K562 (cell line): Measurements from ENCODE around the gene GNA14. TPM values are rescaled to one million over a fixed set of nuclear protein-coding genes. Genes with fewer than 3 reads are reported as not detected.

Experiments
- ATAC-seq: fragments of 200-7000 bp; cut with Tn5 transposase; 3 replicates; pipeline ENCODE4 v1.9.1; 2020; ENCODE audit warnings: moderate library complexity
- BruUV-seq: library from RNA; stranded (reverse); fragments of 400-500 nt; replicated peaks from 2 replicates; lab custom pipeline; 2021; lab: Mats Ljungman, UMichigan
- CTCF ChIA-PET: fragments of 300-600 bp; formaldehyde crosslinking; extraction: SDS; loops from one replicate; lab custom pipeline; 2021; ENCODE audit warnings: low intra/inter-chr PET ratio; lab: Yijun Ruan, JAX
- POLR2A ChIA-PET: fragments of 300-600, 350-650 bp; sonication (Branson Sonifier 250); formaldehyde crosslinking; extraction: SDS; loops from one replicate; lab custom pipeline; 2021; ENCODE audit warnings: antibody characterized with exemption, inconsistent platforms; lab: Yijun Ruan, JAX
- DNase-seq, 4 experiments: peaks; one replicate each; pipeline versions ENCODE4 v3.0.0 to v3.0.0-alpha.2; 2011 to 2018; ENCODE audit warnings: low spot score in 3 of 4, mixed read lengths in 3 of 4; ENCODE audit errors: extremely low read depth in 1 of 4
- FAIRE-seq: peaks from 2 replicates; lab custom pipeline; 2011; peaks lifted over from hg19 to GRCh38; lab: Jason Lieb, UNC
- H2AFZ ChIP-seq: 2 replicates; pipeline ENCODE4 v1.6.0; 2011; ENCODE audit warnings: low read depth, low read length, control low read depth, inconsistent platforms
- H3K27ac ChIP-seq: fragments of 200-600 bp; 3 replicates; pipeline ENCODE4 v1.8.0; 2011; ENCODE audit warnings: low read depth, mild to moderate bottlenecking, control low read depth, inconsistent platforms, low read length, moderate library complexity, mixed read lengths; ENCODE audit errors: extremely low read depth
- H3K27me3 ChIP-seq, 2 experiments: fragments of 300-600 bp in 1 of 2; 2 replicates in 1 of 2; 3 replicates in 1 of 2; pipeline versions ENCODE4 v1.6.0 to v1.8.0; 2011; ENCODE audit warnings: inconsistent platforms in 2 of 2, low read length in 2 of 2, mild to moderate bottlenecking in 1 of 2, mixed read lengths in 1 of 2, moderate library complexity in 1 of 2; ENCODE audit not compliant: control insufficient read depth in 2 of 2, insufficient read depth in 2 of 2
- H3K36me3 ChIP-seq: fragments of 300-600 bp; 3 replicates; pipeline ENCODE4 v1.8.0; 2011; ENCODE audit warnings: mild to moderate bottlenecking, low read length, inconsistent platforms; ENCODE audit not compliant: control insufficient read depth, insufficient read depth
- H3K4me1 ChIP-seq, 2 experiments: fragments of 200-600 bp in 1 of 2; replicated peaks in 1 of 2; 2 replicates in 1 of 2; 3 replicates in 1 of 2; pipeline versions ENCODE4 v1.5.1 to v1.8.0; 2011; ENCODE audit warnings: inconsistent platforms in 2 of 2, low read length in 2 of 2, mild to moderate bottlenecking in 1 of 2, mixed read lengths in 1 of 2, moderate library complexity in 1 of 2; ENCODE audit not compliant: control insufficient read depth in 2 of 2, insufficient read depth in 2 of 2
- H3K4me2 ChIP-seq: 2 replicates; pipeline ENCODE4 v1.6.1; 2011; ENCODE audit warnings: low read length, control low read depth, inconsistent platforms, mixed read lengths; ENCODE audit not compliant: insufficient read depth
- H3K4me3 ChIP-seq: fragments of 200-600 bp; sonication (generic), shearing (Covaris generic); 2 replicates; pipeline ENCODE4 v1.5.1; 2016; ENCODE audit warnings: control low read depth, inconsistent platforms
- H3K79me2 ChIP-seq: fragments of 200-600 bp; 3 replicates; pipeline ENCODE4 v1.8.0; 2011; ENCODE audit warnings: low read length, inconsistent platforms; ENCODE audit not compliant: control insufficient read depth, insufficient read depth
- H3K9ac ChIP-seq, 2 experiments: 2 replicates each; pipeline versions ENCODE4 v1.6.0 to v1.6.1; 2011; ENCODE audit warnings: low read depth in 2 of 2, low read length in 2 of 2, control low read depth in 1 of 2, inconsistent platforms in 1 of 2, mild to moderate bottlenecking in 1 of 2, mixed read lengths in 1 of 2; ENCODE audit not compliant: insufficient read depth in 1 of 2
- H3K9me1 ChIP-seq: one replicate; pipeline ENCODE4 v1.6.0; 2011; ENCODE audit warnings: inconsistent platforms, mild to moderate bottlenecking, low read length, moderate library complexity; ENCODE audit not compliant: control insufficient read depth, insufficient read depth
- H3K9me3 ChIP-seq: replicated peaks from 2 replicates; pipeline ENCODE4 v1.5.1; 2011; ENCODE audit warnings: low read depth, low read length, inconsistent platforms; ENCODE audit not compliant: control insufficient read depth, insufficient read depth
- H4K20me1 ChIP-seq: replicated peaks from 2 replicates; pipeline ENCODE4 v1.6.1; 2011; ENCODE audit warnings: low read length, inconsistent platforms, mixed read lengths; ENCODE audit not compliant: control insufficient read depth, insufficient read depth
- CBX8 ChIP-seq: fragments of 200-600 bp; sonication (generic); IDR thresholded peaks from 2 replicates; pipeline ENCODE4 v1.6.1; 2012; ENCODE audit warnings: borderline replicate concordance, mixed run types, low read depth, mild to moderate bottlenecking, moderate library complexity, mixed read lengths, low read length, control low read depth, inconsistent platforms; ENCODE audit not compliant: poor library complexity, severe bottlenecking; ENCODE audit errors: extremely low read depth
- CCAR2 ChIP-seq: fragments of 200-400 bp; formaldehyde crosslinking; IDR thresholded peaks from 2 replicates; pipeline ENCODE4 v1.6.1; 2017; ENCODE audit warnings: mild to moderate bottlenecking, low read depth, low read length
- CREB3L1 ChIP-seq: fragments of 450-650 bp; IDR thresholded peaks from 2 replicates; pipeline ENCODE4 v1.6.1; 2014; ENCODE audit warnings: low read depth, mild to moderate bottlenecking, moderate library complexity, borderline replicate concordance
- FOXJ2 ChIP-seq: fragments of 200-800 bp; sonication (Bioruptor generic); IDR thresholded peaks from 2 replicates; pipeline ENCODE4 v1.6.1; 2016; ENCODE audit warnings: missing genetic modification characterization, missing compliant biosample characterization
- HDAC1 ChIP-seq, 2 experiments: fragments of 450-650 bp; IDR thresholded peaks; 2 replicates each; pipeline ENCODE4 v1.6.1; 2016 to 2017; ENCODE audit warnings: inconsistent platforms in 1 of 2, mild to moderate bottlenecking in 1 of 2, moderate library complexity in 1 of 2
- TEAD1 ChIP-seq, 2 experiments: fragments of 450-650 bp in 1 of 2; sonication (generic) in 1 of 2; formaldehyde crosslinking; IDR thresholded peaks; 2 replicates each; pipeline versions ENCODE4 v1.4.0 to v1.8.0; 2020 to 2022; ENCODE audit warnings: mild to moderate bottlenecking in 2 of 2, missing genetic modification reagents in 1 of 2
- ZNF695 ChIP-seq: fragments of 450-650 bp; formaldehyde crosslinking; IDR thresholded peaks from 2 replicates; pipeline ENCODE4 v1.4.0; 2020; ENCODE audit warnings: mild to moderate bottlenecking, moderate library complexity
- ZNF780A ChIP-seq: fragments of 250-450 bp; sonication (Bioruptor Pico); IDR thresholded peaks from 2 replicates; pipeline ENCODE4 v1.5.0; 2021; ENCODE audit warnings: mild to moderate bottlenecking
- WGBS: fragments of 100-300 bp; shearing (Covaris generic); methylation state at CpG from one replicate; pipeline ENCODE4 v1.1.6; 2016; ENCODE audit warnings: low coverage, mixed read lengths; ENCODE audit not compliant: insufficient coverage; ENCODE audit errors: missing lambda C conversion rate; 5-methylcytosine and 5-hydroxymethylcytosine counted together
- in situ Hi-C: fragments of 300-500 bp; cut with MboI; formaldehyde crosslinking; loops from 4 replicates; pipeline ENCODE4 v1.15.0; 2018; ENCODE audit warnings: inconsistent platforms, mixed read lengths
- intact Hi-C: fragments of 100-400 bp; cut with micrococcal nuclease; formaldehyde crosslinking; loops from 2 replicates; pipeline ENCODE4 v1.14.2; 2022
- polyA plus RNA-seq, 8 experiments: library from polyadenylated mRNA; depleted of rRNA in 4 of 8; stranded (reverse) in 5 of 8; unstranded in 3 of 8; fragments of >200 nt; fragmentation: Nextera tagmentation in 2 of 8; fragmentation: Illumina TruSeq in 1 of 8; extraction: Ambion mirVana in 2 of 8; extraction: Trizol in 1 of 8; gene quantifications; 2 replicates each; pipeline versions ENCODE4 v1.2.1 to v1.2.3, GENCODE V29; 2011 to 2014; ENCODE audit warnings: inconsistent platforms in 1 of 8, missing spikeins in 1 of 8
- total RNA-seq, 7 experiments: library from RNA; depleted of rRNA in 6 of 7; stranded (reverse); fragments of >200 nt in 6 of 7; fragmentation: Illumina TruSeq in 2 of 7; extraction: Trizol in 2 of 7; gene quantifications; 2 replicates each; pipeline versions ENCODE4 v1.2.1 to v1.2.3, GENCODE V29; 2011 to 2021; ENCODE audit warnings: low replicate concordance in 1 of 7

Gene GNA14
- total and polyA plus RNA-seq, 9 of the 15 experiments (the other 6 are each of a cell fraction or from before 2014, with no cell fraction given) = 0.03 to 0.11 (median 0.03) TPM; not detected in 6

GRCh38 chr9:77589046-77589795 lies 58.9 kb downstream of the GNA14 start:
- WGBS = 19% methylated on average over 5 of the region's 6 CpGs
- BruUV-seq = no TSS peak
- TF ChIP-seq CCAR2 = no peak
- no peak for TF ChIP-seq TEAD1 (CRISPR knock-in tag; IDR thresholded peaks at IDR 0.05)
- TF ChIP-seq ZNF780A (CRISPR knock-in tag) = no peak
- ATAC-seq = no peak
- in situ Hi-C loops (no loop called here), intact Hi-C loops (no loop called here)
- Histone ChIP-seq H3K27ac (no peak overlapping the region), H3K4me3 (no peak overlapping the region), H3K9ac (no peak overlapping the region), H3K27me3 (no peaks in the 10 kb centered on the region), H3K79me2 (no peaks in the 10 kb centered on the region), H3K4me1 (peaks cover 0 to 6% of the 10 kb centered on the region in 2 experiments; a peak in 2 of 5 replicates), H3K9me1 (no peaks in the 10 kb centered on the region), H3K36me3 (no peaks in the 10 kb centered on the region), H2AFZ (no peak overlapping the region), H3K4me2 (no peak overlapping the region), H3K9me3 (no peaks in the 10 kb centered on the region), H4K20me1 (no peaks in the 10 kb centered on the region)
- CTCF ChIA-PET = no interaction called here
- FAIRE-seq = no peak
- POLR2A ChIA-PET = no interaction called here
- DNase-seq = no peak

- no TSS peak for BruUV-seq
- CTCF ChIA-PET = no interaction called here
- H3K4me1 ChIP-seq = peaks cover 0 to 6% of the 10 kb centered on the region in 2 experiments; a peak in 2 of 5 replicates
- no peak for DNase-seq
- no peak overlapping the region for H3K27ac ChIP-seq
- H3K4me3 ChIP-seq = no peak overlapping the region
- WGBS = 0% methylated on average over 2 of the region's 2 CpGs
- intact Hi-C loops = no loop called here
- H3K27me3 ChIP-seq = no peaks in the 10 kb centered on the region
- FAIRE-seq = no peak
- H3K79me2 ChIP-seq = no peaks in the 10 kb centered on the region
- no peaks in the 10 kb centered on the region for H3K9me3 ChIP-seq
- H3K9me1 ChIP-seq = no peaks in the 10 kb centered on the region
- no peak for TF ChIP-seq FOXJ2 (tag)
- TF ChIP-seq CCAR2 = no peak
- no peak for TF ChIP-seq CREB3L1
- TF ChIP-seq CBX8 = no peak
- TF ChIP-seq ZNF695 (CRISPR knock-in tag) = no peak
- no peak for TF ChIP-seq HDAC1 (IDR thresholded peaks at IDR 0.05)
- TF ChIP-seq, all 486 proteins: peak for 0
- POLR2A ChIA-PET = no interaction called here
- in situ Hi-C loops = no loop called here
- H3K4me2 ChIP-seq = no peak overlapping the region
- H3K9ac ChIP-seq = no peak overlapping the region
- no peaks in the 10 kb centered on the region for H3K36me3 ChIP-seq
- H2AFZ ChIP-seq = no peak overlapping the region
- no peaks in the 10 kb centered on the region for H4K20me1 ChIP-seq
- ATAC-seq = no peak
Measured at GRCh38 chr9:77588271-77588937, 59.7 kb downstream of the GNA14 start.
